ENCODE data around the gene PRKCA.

GRCh38 chr17:66663041-66663606, 360.7 kb downstream of the PRKCA start:
- no peak for TF ChIP-seq EP300 (IDR thresholded peaks at IDR 0.05; ENCODE audit: borderline replicate concordance)
- TF ChIP-seq USF1 (IDR thresholded peaks at IDR 0.05) = no peak
- TF ChIP-seq MAX (IDR thresholded peaks at IDR 0.05) = no peak
- no peak for TF ChIP-seq YY1 (IDR thresholded peaks at IDR 0.05; ENCODE audit: low read depth)
- TF ChIP-seq FOXM1 (IDR thresholded peaks at IDR 0.05; ENCODE audit: borderline replicate concordance, low read depth) = no peak
- TF ChIP-seq CEBPB (IDR thresholded peaks at IDR 0.05) = no peak
- no peak for TF ChIP-seq REST (IDR thresholded peaks at IDR 0.05; ENCODE audit: low read depth)
- TF ChIP-seq RAD21 (IDR thresholded peaks at IDR 0.05; ENCODE audit: low read depth) = no peak
- TF ChIP-seq EGR1 (IDR thresholded peaks at IDR 0.05) = no peak
- TF ChIP-seq ZBTB7A (IDR thresholded peaks at IDR 0.05; ENCODE audit: low read depth) = no peak
- TF ChIP-seq CREB1 (IDR thresholded peaks at IDR 0.05; ENCODE audit: low read depth) = no peak
- TF ChIP-seq NFIC (IDR thresholded peaks at IDR 0.05) = no peak
- TF ChIP-seq TAF1 (IDR thresholded peaks at IDR 0.05; ENCODE audit: low read depth) = no peak
